ENCODE data around the gene TBXA2R. TPM values are rescaled to one million over a fixed set of nuclear protein-coding genes. Genes with fewer than 3 reads are reported as not detected.
"Not testable (repeated sequence)": the region's sequence is repeated elsewhere in the genome, so short reads cannot be mapped to it uniquely, and the experiment has no call there.

Gene TBXA2R
- total and polyA plus RNA-seq, 2 of the 8 experiments (the other 6 are each of a cell fraction or from before 2014, with no cell fraction given), result 0.39 to 0.50 TPM

GRCh38 chr19:3581792-3582191 lies 24.9 kb downstream of the TBXA2R start:
- H2BK120ac ChIP-seq (replicated peaks; ENCODE audit: low read depth, low read length); H3K79me1 ChIP-seq (ENCODE audit: low read depth, low read length); H3K27ac ChIP-seq (ENCODE audit: low read depth, low read length); H3K4ac ChIP-seq (replicated peaks; ENCODE audit: insufficient read length, low read depth, low read length); H3K14ac ChIP-seq (ENCODE audit: insufficient read length); H2AFZ ChIP-seq (ENCODE audit: low read length); DNase-seq (ENCODE audit: low read depth in 1 of 2, low spot score in 2 of 2); H4K5ac ChIP-seq (ENCODE audit: insufficient read length, low read depth, low read length); H3K36me3 ChIP-seq (ENCODE audit: control insufficient read depth in 2 of 4, insufficient read depth in 4 of 4, low read length in 3 of 4); H4K20me1 ChIP-seq (replicated peaks in 1 of 2; ENCODE audit: control insufficient read depth in 1 of 2, insufficient read depth in 2 of 2, low read length in 2 of 2); H3K23ac ChIP-seq (ENCODE audit: insufficient read length); H2BK5ac ChIP-seq (ENCODE audit: low read depth, low read length); H4K91ac ChIP-seq (replicated peaks; ENCODE audit: insufficient read length, low read length); H3K9ac ChIP-seq (replicated peaks in 1 of 4; ENCODE audit: extremely low read depth in 1 of 4, low read depth in 3 of 4, low read length in 3 of 4); H3K9me3 ChIP-seq (ENCODE audit: insufficient read depth in 2 of 2, low read depth in 1 of 2, low read length in 1 of 2); H2BK20ac ChIP-seq (ENCODE audit: low read length); H3K4me1 ChIP-seq (replicated peaks in 1 of 4; ENCODE audit: control insufficient read depth in 3 of 4, insufficient read depth in 4 of 4, low read length in 3 of 4); H3K4me3 ChIP-seq (ENCODE audit: extremely low read depth in 1 of 4, insufficient read depth in 2 of 4, low read depth in 3 of 4, low read length in 4 of 4); H3K4me2 ChIP-seq (ENCODE audit: insufficient read depth in 1 of 2, low read depth in 2 of 2, low read length in 2 of 2); H3K56ac ChIP-seq (replicated peaks; ENCODE audit: insufficient read length, low read depth, low read length); H2BK15ac ChIP-seq (ENCODE audit: low read length); H2BK12ac ChIP-seq (ENCODE audit: low read depth, low read length); H4K8ac ChIP-seq (ENCODE audit: extremely low read depth, insufficient read depth, low read length); FAIRE-seq; H2AK5ac ChIP-seq (ENCODE audit: low read depth, low read length); H3K18ac ChIP-seq (ENCODE audit: extremely low read depth, low read length); H3K79me2 ChIP-seq (ENCODE audit: control insufficient read depth in 1 of 2, insufficient read depth in 2 of 2, low read length in 2 of 2): not testable (repeated sequence)
- peaks cover 12% of the 10 kb centered on the region; the same call in 1 of the 2 replicates for H3K23me2 ChIP-seq (ENCODE audit: low read depth, low read length)
- WGBS, 2 experiments (ENCODE audit: extremely low coverage in 1 of 2, insufficient coverage in 1 of 2, insufficient read length in 1 of 2, insufficient replicate concordance in 2 of 2, low coverage in 1 of 2, low lambda C conversion rate in 2 of 2, missing lambda C conversion rate in 1 of 2), result 70% methylated on average over 4 of the region's 4 CpGs; no CpG with 5 or more reads in 1 of the 2 experiments
- POLR2A ChIA-PET (ENCODE audit: partially characterized antibody), result interaction anchor here (1.0 to 1.5 kb wide), 3 partner anchors 9 to 17 kb away, joined by 3 to 4 read pairs (median 4); no protein-coding TSS in a partner anchor
- CTCF ChIA-PET (ENCODE audit: partially characterized antibody), result interaction anchor here (1.0 to 2.4 kb wide), 4 partner anchors 9 to 37 kb away, joined by 3 to 18 read pairs (median 4); no protein-coding TSS in a partner anchor
- H3K27me3 ChIP-seq (replicated peaks in 1 of 4; ENCODE audit: control insufficient read depth in 3 of 4, extremely low read depth in 1 of 4, insufficient read depth in 3 of 4, low read length in 3 of 4), result peaks cover 11 to 24% (median 13%) of the 10 kb centered on the region in 4 experiments; a peak in 6 of 7 replicates
